SHP77 treated with DMSO at 0.1 percent for 48 hours (cell line): ENCODE measurements around the gene KLHL13.
"Not testable (repeated sequence)": the region's sequence is repeated elsewhere in the genome, so short reads cannot be mapped to it uniquely, and the experiment has no call there.

ENCODE experiments used
- DNase-seq: peaks from one replicate; lab custom pipeline; 2025; lab: John Stamatoyannopoulos, UW

The KLHL13 gene

DNA sequence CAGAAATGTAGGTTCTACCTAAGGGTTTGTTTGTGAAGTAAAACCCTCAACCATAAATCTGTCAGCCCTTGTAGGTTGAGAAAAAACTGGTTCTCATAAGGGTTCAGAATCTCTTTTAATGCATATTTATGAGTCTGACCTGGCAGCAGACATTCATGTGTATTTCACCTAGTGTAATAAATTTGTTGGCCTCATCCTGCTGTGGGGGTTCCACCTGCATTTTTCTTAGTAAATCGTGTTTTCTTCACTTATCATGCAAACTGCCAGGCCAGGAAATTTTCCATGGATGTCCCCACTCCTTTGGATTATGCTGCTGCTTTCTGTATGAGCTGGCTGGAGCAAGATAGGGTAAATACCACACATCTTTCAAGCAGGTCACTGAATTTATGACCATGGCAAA lies 42.4 kb downstream of the KLHL13 start:
- DNase-seq = no peak

- DNase-seq = no peak
These were observed 49.6 kb downstream of the KLHL13 start for GRCh38 chrX:118066867-118067515.

- no peak for DNase-seq
These were observed 53.6 kb downstream of the KLHL13 start for GRCh38 chrX:118062817-118063615.

DNA sequence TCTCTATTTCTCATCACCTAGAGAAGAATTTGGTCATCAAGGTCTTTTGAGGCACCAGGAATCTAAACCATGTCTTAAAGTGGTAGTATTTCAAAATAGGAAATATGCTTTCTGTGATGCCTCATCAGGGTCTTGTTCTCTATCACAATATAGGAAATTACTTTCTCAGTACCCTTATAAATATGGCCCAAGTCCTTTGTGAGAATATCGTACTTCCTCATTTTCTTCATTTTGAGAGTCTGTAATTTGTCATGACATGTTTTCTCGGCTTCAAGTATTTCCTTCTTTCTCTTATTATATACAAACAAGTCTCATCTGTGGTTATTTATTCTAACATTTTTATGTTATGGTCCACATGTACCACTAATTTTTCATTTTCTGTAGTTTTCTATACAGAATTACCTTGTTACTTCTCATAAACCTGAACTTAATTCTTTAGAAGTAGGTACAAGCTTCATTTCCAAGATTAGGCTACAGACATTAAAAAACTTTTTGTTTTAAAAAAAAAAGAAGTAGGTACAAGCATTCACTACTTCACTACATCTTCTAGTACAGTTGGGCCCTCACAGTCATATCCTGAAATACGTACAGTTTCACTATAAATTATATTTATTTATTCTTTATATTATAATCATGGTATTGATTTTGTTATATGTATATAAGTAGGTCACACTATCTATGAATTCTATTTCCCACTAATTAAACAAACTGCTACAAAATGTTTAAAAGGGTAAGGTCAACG lies 54.4 kb downstream of the KLHL13 start:
- DNase-seq = no peak

GRCh38 chrX:118058924-118059323 lies 57.7 kb downstream of the KLHL13 start:
- DNase-seq = no peak

GRCh38 chrX:118056870-118057269 lies 59.7 kb downstream of the KLHL13 start:
- DNase-seq = no peak

DNA sequence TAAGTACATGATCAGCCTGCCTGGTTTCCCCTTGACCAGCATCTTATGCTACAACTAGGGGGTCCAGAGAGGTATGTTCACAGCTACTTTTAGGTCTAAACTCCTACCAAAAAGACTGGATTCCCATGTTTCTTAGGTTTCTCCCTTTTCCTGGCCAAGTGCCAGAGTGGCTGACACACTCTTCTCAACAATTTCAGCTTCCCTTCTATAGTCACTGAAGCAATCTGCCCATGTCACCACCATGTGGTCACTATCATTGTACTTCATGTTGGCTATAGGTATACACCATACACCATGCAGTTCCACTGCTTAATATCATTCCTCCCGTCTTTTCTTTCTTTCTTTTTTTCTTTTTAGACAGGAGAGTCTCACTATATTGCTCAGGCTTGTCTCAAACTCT lies 66.9 kb downstream of the KLHL13 start:
- no peak for DNase-seq

DNA sequence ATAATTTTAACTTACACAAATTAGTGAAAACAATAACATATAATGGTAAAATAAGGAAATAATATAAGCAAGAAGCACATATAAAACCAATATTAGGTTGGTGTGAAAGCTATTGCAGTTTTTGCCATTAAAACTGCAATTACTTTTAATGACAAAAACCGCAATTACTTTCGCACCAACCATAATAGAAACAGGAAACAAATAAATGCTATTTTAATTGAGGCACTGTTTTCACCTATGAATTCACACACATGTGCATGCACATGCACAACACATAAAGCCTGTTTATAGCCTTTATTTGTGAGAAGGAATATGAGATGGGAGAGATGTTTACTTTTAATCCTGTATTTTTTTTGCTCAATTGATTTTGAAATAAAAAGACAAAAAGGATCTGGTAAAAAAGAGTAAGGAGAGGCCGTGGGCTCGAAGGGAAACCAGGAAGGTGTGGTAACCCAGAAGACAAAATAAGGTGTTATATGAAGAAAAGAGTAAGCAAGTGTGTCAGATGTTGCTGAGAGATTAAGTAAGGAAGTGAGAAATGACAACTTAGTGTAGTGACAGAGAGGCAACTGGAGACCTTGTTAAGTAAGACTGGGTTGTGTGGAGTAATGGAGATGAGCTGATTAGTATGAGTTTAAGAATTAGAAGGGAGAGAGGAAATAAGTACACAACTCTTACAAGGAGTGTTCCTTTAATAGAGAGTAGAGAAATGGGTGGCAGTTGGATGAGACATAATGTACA lies 69.0 kb downstream of the KLHL13 start:
- no peak for DNase-seq

- no peak for DNase-seq
These were observed 77.0 kb downstream of the KLHL13 start for GRCh38 chrX:118039591-118039990.

GRCh38 chrX:118038614-118039365 lies 77.8 kb downstream of the KLHL13 start:
- no peak for DNase-seq

GRCh38 chrX:118026631-118027030 lies 90.0 kb downstream of the KLHL13 start:
- DNase-seq = no peak

GRCh38 chrX:118025226-118025625 lies 91.4 kb downstream of the KLHL13 start:
- no peak for DNase-seq

DNA sequence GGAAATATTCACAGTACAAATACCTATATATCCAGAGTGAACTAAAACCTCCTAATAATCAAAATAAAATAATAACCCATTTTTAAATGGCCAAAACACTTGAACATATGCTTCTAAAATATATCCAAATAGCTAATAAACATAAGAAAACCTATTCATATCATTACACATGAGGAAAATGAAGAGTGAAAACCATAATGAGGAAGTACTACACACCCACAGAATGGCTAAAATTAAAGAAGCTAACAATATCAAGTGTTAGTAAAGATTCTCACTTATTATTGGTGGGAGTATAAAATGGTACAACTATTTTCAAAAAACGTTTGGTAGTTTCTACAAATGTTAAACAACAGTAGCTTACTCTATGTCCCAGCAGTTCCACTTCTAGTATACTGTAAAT lies 92.1 kb downstream of the KLHL13 start:
- DNase-seq = no peak

GRCh38 chrX:118022753-118023152 lies 93.9 kb downstream of the KLHL13 start:
- no peak for DNase-seq

DNA sequence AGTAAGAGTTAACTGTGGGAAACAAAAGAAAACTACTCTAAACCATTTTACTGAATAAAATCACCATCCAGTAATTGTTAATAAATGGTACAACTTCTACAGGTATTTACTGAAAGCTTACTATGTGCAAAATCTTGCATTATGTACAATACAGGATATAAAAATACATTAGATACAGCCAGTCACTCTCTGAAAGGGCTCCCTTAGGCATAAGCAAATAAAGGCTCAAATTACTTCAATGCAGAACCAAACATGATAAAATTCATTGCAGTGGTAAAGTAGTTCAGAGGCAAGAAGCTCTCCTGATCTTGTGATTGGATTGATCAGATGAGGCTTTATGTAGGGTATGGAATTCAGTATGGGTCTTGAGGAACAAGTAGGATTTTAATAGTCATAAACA lies 100.2 kb downstream of the KLHL13 start:
- no peak for DNase-seq

- DNase-seq = not testable (repeated sequence)
These were observed 114.2 kb downstream of the KLHL13 start for GRCh38 chrX:118002417-118002816.

DNA sequence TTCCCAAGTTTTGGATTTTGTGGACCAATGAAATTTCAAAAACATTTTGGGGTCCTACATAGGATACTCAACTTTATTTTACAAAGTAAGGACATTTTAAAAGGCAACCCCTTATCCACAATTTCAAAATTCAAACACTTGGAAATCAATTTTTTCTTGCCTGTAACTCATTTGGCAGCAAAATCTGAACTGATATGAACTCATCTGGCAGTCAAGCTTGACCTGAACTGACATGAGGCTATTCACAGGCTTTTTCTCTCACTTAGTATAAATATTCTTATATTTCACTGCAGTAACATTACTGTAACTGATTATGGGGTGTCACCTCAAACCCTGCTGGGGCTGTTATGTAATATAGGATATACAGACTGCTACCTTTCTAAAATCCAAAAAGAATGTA lies 116.1 kb downstream of the KLHL13 start:
- no peak for DNase-seq

GRCh38 chrX:117998171-117998570 lies 118.4 kb downstream of the KLHL13 start:
- DNase-seq = no peak

DNA sequence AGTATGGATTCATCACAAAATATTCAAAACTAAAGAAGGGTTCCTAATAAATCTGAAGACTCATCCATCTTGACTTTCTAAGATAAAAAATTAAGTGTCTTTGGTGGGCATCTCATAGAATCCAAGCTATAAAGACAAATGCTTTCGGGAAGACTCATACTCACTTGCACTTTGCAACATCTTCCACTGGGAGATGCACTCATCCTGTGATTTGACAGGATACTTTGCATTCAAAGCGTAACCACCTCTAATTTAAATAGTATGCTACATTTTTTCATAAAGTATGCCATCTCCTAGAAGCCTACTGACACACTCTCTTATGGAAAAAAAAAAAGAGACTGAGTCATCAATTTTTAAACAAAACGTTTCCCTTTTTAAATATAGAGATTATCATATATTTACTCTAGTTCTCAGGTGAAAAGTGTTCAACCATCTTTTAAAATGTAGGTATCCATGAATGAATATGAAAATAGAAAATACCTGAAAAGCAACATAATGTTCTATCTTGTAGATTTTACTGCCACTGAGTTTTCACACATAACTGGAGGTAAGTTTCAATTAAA lies 119.6 kb downstream of the KLHL13 start:
- no peak for DNase-seq

GRCh38 chrX:117996408-117996807 lies 120.2 kb downstream of the KLHL13 start:
- DNase-seq = no peak

- no peak for DNase-seq
These were observed 121.2 kb downstream of the KLHL13 start for GRCh38 chrX:117995378-117995777.
